Stimulated activated CD4-positive, alpha-beta T cell treated with anti-CD3 and anti-CD28 coated beads, Interleukin-2, amount 100 ng/mL, for 24 hours (primary cell): ENCODE measurements around the gene SMYD3.
"Not testable (repeated sequence)": the region's sequence is repeated elsewhere in the genome, so short reads cannot be mapped to it uniquely, and the experiment has no call there.

ENCODE experiments used
- DNase-seq, 2 donors: peaks; one replicate each; pipeline ENCODE4 v3.0.0-alpha.2; 2020

SMYD3 gene

DNA sequence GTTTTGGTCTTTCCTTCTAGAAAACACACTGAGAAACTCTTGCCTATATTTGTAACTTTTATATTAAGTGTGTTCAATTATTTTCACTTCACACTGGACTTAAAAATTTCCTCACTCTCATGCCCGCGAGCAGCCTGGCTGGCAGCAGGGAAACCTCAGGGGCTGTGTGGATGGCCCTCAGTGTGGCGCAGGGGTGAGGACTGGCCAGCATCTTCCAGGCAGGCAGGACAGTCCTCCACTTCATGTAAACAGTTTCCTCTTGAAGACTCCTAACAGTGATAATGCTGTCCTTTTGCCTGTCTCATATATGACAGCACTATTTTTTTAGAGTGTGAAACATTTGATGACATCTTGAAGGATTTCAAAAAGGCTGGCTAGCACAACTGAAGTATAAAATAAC lies 733.7 kb downstream of the SMYD3 start:
- no peak for DNase-seq

- DNase-seq, result no peak
These were observed 734.3 kb downstream of the SMYD3 start for GRCh38 chr1:245772739-245773138.

GRCh38 chr1:245772325-245772724 lies 734.8 kb downstream of the SMYD3 start:
- no peak for DNase-seq

GRCh38 chr1:245771511-245772281 lies 735.4 kb downstream of the SMYD3 start:
- DNase-seq, result no peak

GRCh38 chr1:245770156-245770555 lies 736.9 kb downstream of the SMYD3 start:
- no peak for DNase-seq

DNA sequence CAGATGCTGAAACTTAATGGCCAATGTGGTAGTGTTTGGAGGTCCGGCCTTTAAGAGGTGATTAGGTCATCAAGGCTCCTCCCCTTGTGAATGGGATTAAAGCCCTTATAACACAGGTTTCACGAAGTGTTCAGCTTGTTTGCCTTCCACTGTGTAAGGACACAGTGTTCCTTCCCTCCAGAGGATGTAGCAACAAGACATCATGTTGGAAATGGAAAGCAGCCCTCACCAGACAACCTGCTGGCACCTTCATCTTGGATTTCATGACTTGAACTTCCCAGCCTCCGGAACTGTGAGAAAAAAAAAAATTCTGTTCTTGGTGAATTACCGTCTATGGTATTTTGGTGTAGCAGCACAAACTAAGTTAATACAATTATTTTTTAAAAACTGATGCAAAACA lies 738.5 kb downstream of the SMYD3 start:
- DNase-seq, result no peak

- no peak for DNase-seq
These were observed 741.7 kb downstream of the SMYD3 start for GRCh38 chr1:245765230-245766000.

GRCh38 chr1:245763873-245764331 lies 743.2 kb downstream of the SMYD3 start:
- DNase-seq, result no peak

DNA sequence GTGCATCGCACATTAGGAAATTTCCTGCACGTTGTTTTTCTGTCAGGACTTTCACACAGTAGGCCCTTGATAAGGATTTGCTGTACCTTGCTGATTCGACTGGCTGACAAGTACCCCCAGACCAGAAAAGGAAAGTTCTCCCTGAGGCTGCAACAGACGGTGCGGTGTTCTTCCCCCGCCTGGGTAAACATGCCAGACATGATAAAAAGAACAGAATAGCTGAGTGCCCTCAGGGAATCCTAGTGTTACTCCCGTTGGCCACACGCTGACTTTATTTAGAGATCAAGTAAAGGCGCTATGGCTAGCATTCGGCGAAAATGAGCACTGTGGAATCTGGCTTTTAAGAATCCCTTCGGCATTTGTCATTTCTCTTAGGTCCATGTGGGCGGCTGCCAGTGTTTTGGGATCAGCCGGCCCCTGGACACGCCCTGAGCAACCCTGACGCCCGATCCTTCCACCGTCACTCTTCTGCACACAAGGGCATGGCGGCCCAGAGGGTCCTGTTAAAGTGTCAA lies 744.6 kb downstream of the SMYD3 start:
- no peak for DNase-seq

DNA sequence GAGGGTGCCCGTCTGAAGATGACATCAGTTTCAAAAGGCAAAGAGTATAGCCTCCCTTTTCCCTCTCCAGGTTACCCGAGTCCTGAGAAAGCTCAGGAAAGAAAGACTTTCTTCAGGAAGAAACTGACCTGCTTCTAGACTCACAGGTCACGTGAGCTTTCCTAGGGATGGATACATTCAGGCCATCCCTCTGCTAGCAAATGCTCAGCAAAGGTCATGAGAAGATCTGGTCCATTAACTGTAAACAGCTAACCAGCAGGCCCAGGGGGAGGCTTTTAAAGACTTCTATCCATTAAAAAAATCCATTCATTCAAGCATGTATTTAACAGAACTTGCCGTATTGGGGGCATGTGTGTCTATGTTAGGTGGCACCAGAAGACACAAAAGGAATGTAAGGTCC lies 746.8 kb downstream of the SMYD3 start:
- DNase-seq, result no peak

GRCh38 chr1:245754463-245754961 lies 752.6 kb downstream of the SMYD3 start:
- DNase-seq, result no peak

DNA sequence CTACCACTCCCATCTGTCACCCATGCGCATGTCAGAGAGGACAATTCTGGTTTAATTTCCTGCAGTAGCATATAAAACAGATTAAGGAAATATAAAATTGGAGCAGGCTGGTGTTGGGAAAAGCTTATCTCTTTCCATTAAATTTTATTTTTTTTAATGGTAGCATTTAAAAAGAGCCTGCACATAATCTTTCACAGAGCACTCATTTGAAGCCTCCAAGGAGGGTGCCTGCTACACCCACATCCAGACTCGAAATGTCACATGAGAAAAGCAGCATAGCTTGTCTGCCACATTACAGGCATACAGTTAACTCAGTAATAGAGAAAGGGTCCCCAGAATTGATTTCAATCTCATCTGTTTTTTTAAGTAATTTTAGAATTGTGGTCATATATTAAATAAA lies 753.3 kb downstream of the SMYD3 start:
- no peak for DNase-seq

DNA sequence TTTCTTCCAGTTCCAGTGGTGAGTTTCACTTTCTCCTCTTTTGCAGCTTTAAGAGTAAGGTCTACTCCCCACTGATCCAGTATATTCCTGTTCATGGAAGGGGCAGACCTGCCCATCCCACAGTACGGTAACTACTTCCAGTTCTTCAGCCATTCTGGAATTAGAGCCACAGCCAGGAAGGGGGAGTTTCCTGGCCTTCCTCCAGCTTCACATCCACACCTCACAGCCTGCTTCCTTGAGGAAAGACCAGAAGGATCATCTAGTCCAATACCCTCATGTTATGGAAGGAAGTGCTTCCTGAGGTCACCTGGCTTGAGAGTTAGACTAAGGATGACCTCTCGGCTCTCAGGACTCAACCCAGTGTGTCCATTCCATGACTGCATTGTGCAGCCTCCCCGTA lies 754.5 kb downstream of the SMYD3 start:
- no peak for DNase-seq

- DNase-seq, result no peak
These were observed 755.2 kb downstream of the SMYD3 start for GRCh38 chr1:245751726-245752470.

DNA sequence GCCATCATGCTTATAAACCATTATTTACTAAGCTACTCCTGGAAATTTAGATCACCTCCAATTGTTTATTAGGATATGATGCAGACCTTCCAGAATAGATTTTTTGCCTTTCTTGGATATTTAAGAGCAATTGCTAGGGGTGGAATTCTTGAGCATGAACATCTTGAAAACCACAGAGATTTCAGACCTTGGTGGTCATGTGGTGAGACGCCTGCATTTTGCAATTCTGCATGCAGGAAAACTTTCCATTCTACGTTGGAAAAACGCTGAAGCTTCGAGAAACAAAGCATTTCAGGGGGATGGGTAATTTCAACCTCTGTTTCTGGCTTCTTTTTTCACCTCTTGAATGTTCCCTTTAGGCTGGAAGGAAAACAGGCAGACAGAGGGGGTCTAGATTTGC lies 756.0 kb downstream of the SMYD3 start:
- DNase-seq, result no peak

DNA sequence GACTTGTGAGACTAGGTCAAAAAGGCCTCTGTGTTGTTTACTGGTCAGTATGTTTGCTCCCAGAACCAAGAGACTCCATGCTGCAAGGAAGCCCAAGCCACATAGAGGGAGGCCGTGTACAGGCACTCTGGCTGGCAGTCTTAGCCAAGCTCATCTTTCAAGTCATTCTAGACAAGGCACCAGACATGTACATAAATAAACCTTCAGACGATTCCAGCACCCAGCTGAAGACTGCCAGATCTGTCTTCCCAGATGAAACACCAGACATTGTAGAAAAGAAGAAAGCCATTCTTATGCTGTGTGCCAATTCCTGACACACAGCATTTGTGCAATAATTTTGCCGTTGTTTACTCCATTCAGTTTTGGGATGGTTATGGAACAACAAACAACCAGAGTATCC lies 756.8 kb downstream of the SMYD3 start:
- DNase-seq, result no peak

DNA sequence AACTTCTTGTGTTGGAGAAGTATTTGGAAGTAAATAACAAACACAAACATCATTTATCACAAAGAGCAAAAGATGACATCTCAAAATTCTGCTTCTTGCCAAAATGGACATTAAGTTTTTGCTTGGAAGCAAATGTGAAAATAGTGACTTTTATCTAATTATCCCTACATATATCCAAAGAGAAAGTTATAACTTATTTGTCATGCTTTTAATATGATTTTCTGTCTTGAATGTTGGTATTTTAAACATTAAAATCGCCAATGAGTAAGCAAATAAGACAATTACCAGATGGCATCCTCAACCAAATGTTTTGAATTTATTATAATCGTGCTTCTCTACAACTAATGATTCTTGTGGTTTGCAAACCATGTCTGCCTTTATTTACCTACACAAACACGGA lies 758.0 kb downstream of the SMYD3 start:
- no peak for DNase-seq

- no peak for DNase-seq
These were observed 758.4 kb downstream of the SMYD3 start for GRCh38 chr1:245748646-245749045.

- DNase-seq, result no peak
These were observed 758.8 kb downstream of the SMYD3 start for GRCh38 chr1:245748240-245748639.

- DNase-seq, result no peak
These were observed 764.2 kb downstream of the SMYD3 start for GRCh38 chr1:245742896-245743295.

- DNase-seq, result not testable (repeated sequence)
These were observed 766.7 kb downstream of the SMYD3 start for GRCh38 chr1:245740336-245740735.

- no peak for DNase-seq
These were observed 776.3 kb downstream of the SMYD3 start for GRCh38 chr1:245730801-245731200.

- DNase-seq, result not testable (repeated sequence)
These were observed 779.0 kb downstream of the SMYD3 start for GRCh38 chr1:245728035-245728434.
